ENCODE results near the gene ARHGAP19. TPM values are rescaled to one million over a fixed set of nuclear protein-coding genes. Genes with fewer than 3 reads are reported as not detected.

ARHGAP19 gene
- total and polyA plus RNA-seq, 2 of the 8 experiments (the other 6 are each of a cell fraction or from before 2014, with no cell fraction given), result 13.3 to 32.1 TPM

DNA sequence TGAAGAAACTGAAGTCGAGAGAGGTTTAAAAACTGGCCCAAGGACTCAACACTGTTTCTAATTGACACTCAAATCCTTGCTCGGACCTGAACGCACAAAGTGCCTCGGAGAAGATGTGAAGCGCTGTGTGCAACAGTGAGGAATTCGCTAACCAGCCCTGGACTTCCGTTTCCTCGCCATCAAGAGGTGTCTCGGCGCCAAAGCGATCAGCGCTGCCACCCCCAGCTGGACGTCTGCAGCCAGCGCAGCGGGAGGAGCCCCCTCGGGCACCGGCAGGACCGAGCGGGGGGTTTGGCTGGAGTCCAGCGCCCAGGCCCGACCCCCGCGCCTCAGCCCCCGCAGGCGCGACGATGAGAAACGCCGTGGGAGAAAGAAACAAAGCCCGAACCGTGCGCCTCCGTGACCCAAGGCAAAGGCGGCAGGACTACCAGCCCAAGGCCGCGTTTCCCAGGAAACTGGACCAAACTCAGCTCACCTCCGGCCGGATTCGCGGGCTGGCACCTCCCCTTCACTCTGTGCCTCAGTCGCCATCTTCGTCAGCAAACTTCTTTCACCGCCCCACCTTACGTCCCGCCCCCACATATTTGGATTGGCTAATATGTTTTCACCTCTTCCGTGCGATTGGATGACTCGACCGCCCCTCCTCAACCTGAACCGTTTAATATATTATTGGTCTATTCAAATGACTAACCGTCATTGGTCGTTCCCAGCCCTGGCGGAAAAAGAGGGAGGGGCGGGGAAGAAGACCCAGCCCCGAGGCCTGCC is at the start of gene ARHGAP19 (continued):
- peak; percentile 90 for TF ChIP-seq YY1 (IDR thresholded peaks at IDR 0.05; ENCODE audit: low read depth, low read length)
- no peak for TF ChIP-seq POU5F1 (IDR thresholded peaks at IDR 0.05; ENCODE audit: low read depth, low read length)
- TF ChIP-seq SIN3A (conservative IDR thresholded peaks at IDR 0.05 in 1 of 2, IDR thresholded peaks at IDR 0.05 in 1 of 2; ENCODE audit: low read depth in 1 of 2, low read length in 2 of 2), result peak; percentile 43 to 85; a peak in 2 of 4 replicates
- no peak for TF ChIP-seq RXRA (IDR thresholded peaks at IDR 0.05; ENCODE audit: insufficient read depth, low read depth, low read length)
- no peak for TF ChIP-seq SRF (IDR thresholded peaks at IDR 0.05; ENCODE audit: low read depth, low read length)
- peak; percentile 41 for TF ChIP-seq CTBP2 (IDR thresholded peaks at IDR 0.05; ENCODE audit: borderline replicate concordance, insufficient read depth, insufficient read length, low read length)
- TF ChIP-seq NANOG (IDR thresholded peaks at IDR 0.05; ENCODE audit: insufficient read depth, low read depth, low read length, poor library complexity, severe bottlenecking), result no peak
- TF ChIP-seq, protein P1, sequence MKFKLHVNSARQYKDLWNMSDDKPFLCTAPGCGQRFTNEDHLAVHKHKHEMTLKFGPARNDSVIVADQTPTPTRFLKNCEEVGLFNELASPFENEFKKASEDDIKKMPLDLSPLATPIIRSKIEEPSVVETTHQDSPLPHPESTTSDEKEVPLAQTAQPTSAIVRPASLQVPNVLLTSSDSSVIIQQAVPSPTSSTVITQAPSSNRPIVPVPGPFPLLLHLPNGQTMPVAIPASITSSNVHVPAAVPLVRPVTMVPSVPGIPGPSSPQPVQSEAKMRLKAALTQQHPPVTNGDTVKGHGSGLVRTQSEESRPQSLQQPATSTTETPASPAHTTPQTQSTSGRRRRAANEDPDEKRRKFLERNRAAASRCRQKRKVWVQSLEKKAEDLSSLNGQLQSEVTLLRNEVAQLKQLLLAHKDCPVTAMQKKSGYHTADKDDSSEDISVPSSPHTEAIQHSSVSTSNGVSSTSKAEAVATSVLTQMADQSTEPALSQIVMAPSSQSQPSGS (IDR thresholded peaks at IDR 0.05; ENCODE audit: low read length), result no peak
- TF ChIP-seq SIRT6 (IDR thresholded peaks at IDR 0.05; ENCODE audit: low read length), result no peak
- no peak for TF ChIP-seq EP300 (IDR thresholded peaks at IDR 0.05; ENCODE audit: borderline replicate concordance in 1 of 2, low read depth in 2 of 2, low read length in 2 of 2)
- no peak for TF ChIP-seq NRF1 (IDR thresholded peaks at IDR 0.05; ENCODE audit: low read depth, low read length)
- peak; percentile 96 for TF ChIP-seq ASH2L (IDR thresholded peaks at IDR 0.05; ENCODE audit: low read length)
- TF ChIP-seq POLR2AphosphoS5 (IDR thresholded peaks at IDR 0.05; ENCODE audit: low read depth, low read length), result peak; percentile 81
- no peak for TF ChIP-seq BRCA1 (IDR thresholded peaks at IDR 0.05; ENCODE audit: low read depth, low read length)
- no peak for TF ChIP-seq ATF3 (IDR thresholded peaks at IDR 0.05; ENCODE audit: insufficient read depth, low read depth, low read length)
